Right cardiac atrium (tissue), 5 donors: ENCODE measurements around the gene NOB1. TPM values are rescaled to one million over a fixed set of nuclear protein-coding genes. Genes with fewer than 3 reads are reported as not detected.
"Not testable (repeated sequence)": the region's sequence is repeated elsewhere in the genome, so short reads cannot be mapped to it uniquely, and the experiment has no call there.

Source experiments
- ATAC-seq, 2 donors: fragments of 200-7000 bp; cut with Tn5 transposase; one replicate each; pipeline versions ENCODE4 v1.8.0 to v1.9.1; 2020; ENCODE audit warnings: moderate library complexity in 2 of 2, mild to moderate bottlenecking in 1 of 2
- DNase-seq, 3 donors: peaks; one replicate each; pipeline ENCODE4 v3.0.0-alpha.2; 2020
- H3K27ac ChIP-seq: one replicate; pipeline ENCODE4 v1.5.1; 2013; ENCODE audit warnings: mild to moderate bottlenecking, low read length, control low read depth, moderate library complexity
- H3K27me3 ChIP-seq: one replicate; pipeline ENCODE4 v1.6.1; 2013; ENCODE audit not compliant: control insufficient read depth, insufficient read depth
- H3K4me1 ChIP-seq: one replicate; pipeline ENCODE4 v1.6.1; 2013; ENCODE audit warnings: low read length; ENCODE audit not compliant: control insufficient read depth, insufficient read depth
- H3K4me3 ChIP-seq: one replicate; pipeline ENCODE4 v1.5.1; 2013; ENCODE audit warnings: low read length, control low read depth
- H3K9me3 ChIP-seq: one replicate; pipeline ENCODE4 v1.6.1; 2013; ENCODE audit warnings: low read length; ENCODE audit not compliant: control insufficient read depth
- WGBS: extraction: QIAGEN DNeasy Blood & Tissue Kit; methylation state at CpG from one replicate; pipeline ENCODE4 v1.1.7; 2013; 5-methylcytosine and 5-hydroxymethylcytosine counted together
- intact Hi-C, 4 donors: fragments of 100-400 bp; cut with DNase I; formaldehyde crosslinking; loops; one replicate each; pipeline versions ENCODE4 v1.11.0 to v1.14.0; 2022 to 2023
- polyA plus RNA-seq: library from polyadenylated mRNA; stranded (reverse); fragments of 200-250 nt; gene quantifications from one replicate; pipeline ENCODE4 v1.2.3, GENCODE V29; 2013
- total RNA-seq, 4 donors: library from RNA; stranded (reverse); fragmentation: NEBNext Ultra II Directional; extraction: Animal tissue kit (Norgen Biotek cat#: 25700); gene quantifications; one replicate each; pipeline ENCODE4 v1.2.1, GENCODE V29; 2021
- donor health status: healthy with polysubstance abuse.
- donor health status: DM: no; HTN: yes; CAD: no.
- donor health status: DM: no; HTN: no; CAD: no.
- donor health status: DM: no; HTN: yes; CAD: no; lungs with severe emphysema.
- donor health status: DM: yes; HTN: yes; CAD: no.

NOB1 gene
- total and polyA plus RNA-seq, 5 donors, result 14.9 to 23.7 (median 20.0) TPM

DNA sequence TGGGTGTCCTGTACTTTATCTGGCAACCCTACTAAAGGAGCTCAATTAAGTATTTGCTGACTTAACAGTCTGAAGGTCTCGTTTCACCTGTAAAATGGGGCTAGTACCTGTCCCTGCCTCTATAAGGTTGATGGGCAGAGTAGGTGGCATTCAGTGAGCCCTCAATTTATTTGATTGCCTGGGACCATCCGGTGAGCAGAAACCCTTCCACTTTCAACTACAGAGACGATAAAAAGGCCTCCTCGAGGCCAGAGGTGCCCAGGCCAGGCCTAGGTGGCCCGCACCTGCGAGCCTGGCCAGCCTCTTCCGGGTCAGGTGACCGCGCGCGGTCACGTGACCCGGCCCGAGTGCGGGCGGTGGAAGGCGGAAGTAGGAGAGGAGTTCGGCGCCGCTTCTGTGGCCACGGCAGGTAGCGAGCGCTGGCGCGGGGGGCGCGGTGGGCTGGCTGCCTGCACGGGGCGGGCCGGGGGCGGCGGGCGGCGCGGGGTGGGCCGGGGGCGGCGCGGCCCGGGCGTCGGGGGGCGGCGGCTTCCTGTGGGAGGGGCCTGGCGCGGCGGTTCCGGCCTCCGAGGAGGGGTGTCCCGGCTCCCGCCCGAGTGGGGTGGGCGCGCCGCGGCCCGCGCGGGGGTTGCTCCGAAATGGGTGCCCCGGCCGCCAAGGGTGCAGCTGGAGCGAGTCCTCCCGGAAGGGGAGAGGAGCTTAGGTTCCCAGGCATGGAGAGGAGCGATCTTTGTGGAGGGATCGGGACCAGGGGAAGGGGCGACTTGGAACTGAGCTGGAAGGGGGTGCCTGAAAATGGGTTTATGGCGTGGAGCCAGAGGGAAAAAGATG lies 7.5 kb upstream of the NOB1 start, which contains the start of gene WWP2:
Gene WWP2 (plus strand): TSS at position 350 of the 831 bp plus-strand sequence. CDS start 24,679 bp downstream, outside the sequence.
- Histone ChIP-seq H3K27ac (peak within 1 kb of the TSS; percentile 95), H3K9me3 (no peaks in the 10 kb centered on the region), H3K4me1 (no peaks in the 10 kb centered on the region), H3K4me3 (peak within 1 kb of the TSS; percentile 87), H3K27me3 (no peaks in the 10 kb centered on the region)
- ATAC-seq (peak; percentile 86 to 93), DNase-seq (peak; percentile 74 to 90 (median 90))
- intact Hi-C loops, result no loop called here
- WGBS, result under 1% methylated on average over 58 of the region's 68 CpGs

DNA sequence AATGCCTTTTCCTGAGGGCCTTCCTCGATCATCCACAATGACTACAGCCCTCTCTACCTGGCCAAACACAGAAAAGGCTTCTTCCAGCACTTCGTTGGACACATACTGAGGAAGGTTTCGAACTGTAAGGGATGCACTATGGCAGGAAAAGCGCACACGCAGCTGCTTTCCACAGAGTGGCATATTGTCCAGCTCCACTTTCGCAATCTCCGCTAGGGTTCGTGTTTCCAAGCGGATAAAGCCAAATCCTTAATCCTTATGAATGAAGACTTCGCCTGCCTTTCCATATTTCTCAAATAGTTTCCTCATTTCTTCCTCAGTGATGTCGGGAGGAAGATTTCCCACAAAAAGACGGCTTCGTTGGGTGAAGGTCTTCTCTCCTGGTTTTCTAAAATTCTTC lies 2.6 kb upstream of the NOB1 start:
- intact Hi-C loops, result loop anchor here in 2 of 4 donors (10.0 kb wide), 1 partner anchor 363 kb away; no protein-coding TSS in a partner anchor
- DNase-seq, result not testable (repeated sequence)
- 84% methylated on average over 13 of the region's 13 CpGs for WGBS

DNA sequence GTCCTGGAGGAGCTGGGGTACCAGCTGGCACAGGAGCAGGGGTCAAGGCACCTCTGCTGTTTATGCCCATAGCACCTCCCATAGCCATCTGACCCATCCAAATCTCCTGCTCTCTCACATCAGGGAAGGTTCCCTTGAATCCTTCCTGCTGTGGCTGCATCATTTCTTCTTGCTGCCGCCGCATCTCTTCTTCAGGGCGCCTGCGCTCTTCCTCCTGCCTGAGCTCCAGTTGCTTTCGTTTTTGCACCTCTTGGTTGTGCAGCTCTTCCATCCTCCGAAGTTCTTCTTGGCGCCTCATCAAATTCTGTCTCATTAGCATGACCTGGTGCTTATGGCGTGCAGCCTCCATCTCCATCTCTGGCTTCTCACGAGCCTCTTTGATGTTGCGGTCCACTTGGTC lies 2.0 kb upstream of the NOB1 start:
- H3K27me3 ChIP-seq, result no peaks in the 10 kb centered on the region
- DNase-seq (no peak), ATAC-seq (no peak)
- 90% methylated on average over 10 of the region's 10 CpGs for WGBS
- no peak overlapping the region for H3K4me3 ChIP-seq
- intact Hi-C loops, result loop anchor here in 2 of 4 donors (10.0 kb wide), 1 partner anchor 362 kb away; no protein-coding TSS in a partner anchor
- no peak overlapping the region for H3K27ac ChIP-seq
- H3K4me1 ChIP-seq, result no peaks in the 10 kb centered on the region
- H3K9me3 ChIP-seq, result no peaks in the 10 kb centered on the region

More for the DNA sequence above, 2.6 kb upstream of the NOB1 start:
- not testable (repeated sequence) for ATAC-seq, H3K4me1 ChIP-seq, H3K27me3 ChIP-seq, H3K9me3 ChIP-seq, H3K4me3 ChIP-seq, H3K27ac ChIP-seq

- H3K4me3 ChIP-seq, result peak overlapping the region; percentile 78
- no peak for ATAC-seq
- intact Hi-C loops, result loop anchor here (2.0 to 10.0 kb wide), 4 partner anchors 42 to 359 kb away; no protein-coding TSS in a partner anchor
These were observed 620 bp downstream of the NOB1 start for GRCh38 chr16:69754143-69754468.

DNA sequence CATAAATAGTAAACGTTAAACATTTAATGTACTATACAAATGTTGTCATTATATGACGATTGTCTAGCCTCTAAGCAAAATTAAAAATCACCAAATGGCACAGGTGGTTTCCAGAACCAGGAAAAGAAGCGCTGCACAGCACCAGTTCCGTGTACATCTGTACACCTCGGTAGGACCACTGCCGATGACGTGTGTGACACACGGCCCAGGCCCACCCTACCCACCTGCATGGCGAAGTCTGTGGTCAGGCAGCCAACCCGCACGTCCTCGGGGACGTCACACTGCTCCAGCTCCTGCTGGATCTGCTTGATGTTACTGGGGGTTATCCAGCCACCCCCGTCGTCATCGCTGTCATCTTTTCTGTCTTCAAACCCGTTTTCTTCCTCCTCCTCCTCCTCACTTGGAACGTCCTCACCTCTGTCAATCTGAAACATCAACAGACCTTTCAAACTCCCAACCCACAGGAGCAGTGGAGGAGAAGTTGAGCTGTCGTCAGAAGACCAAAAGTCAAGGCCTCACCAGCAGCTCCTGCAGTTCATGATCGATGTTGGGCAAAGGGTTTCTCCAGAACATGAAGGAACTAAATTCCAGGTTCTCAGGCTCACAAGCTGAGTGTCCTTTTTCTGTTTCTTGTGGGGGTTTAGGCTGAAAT lies 5.9 kb downstream of the NOB1 start:
- intact Hi-C loops, result no loop called here
- no peak for DNase-seq
- no peak overlapping the region for H3K27ac ChIP-seq
- no peaks in the 10 kb centered on the region for H3K4me1 ChIP-seq
- ATAC-seq, result no peak
- H3K27me3 ChIP-seq, result no peaks in the 10 kb centered on the region
- WGBS, result 83% methylated on average over 20 of the region's 20 CpGs
- no peak overlapping the region for H3K4me3 ChIP-seq
- no peaks in the 10 kb centered on the region for H3K9me3 ChIP-seq

More at GRCh38 chr16:69754143-69754468, 620 bp downstream of the NOB1 start:
- DNase-seq, result no peak
- WGBS, result 15% methylated on average over 4 of the region's 4 CpGs
- Histone ChIP-seq H3K9me3 (no peaks in the 10 kb centered on the region), H3K27me3 (no peaks in the 10 kb centered on the region), H3K27ac (no peak overlapping the region), H3K4me1 (no peaks in the 10 kb centered on the region)

- Histone ChIP-seq H3K27ac (no peak overlapping the region), H3K27me3 (no peaks in the 10 kb centered on the region), H3K4me1 (no peaks in the 10 kb centered on the region), H3K4me3 (no peak overlapping the region), H3K9me3 (no peaks in the 10 kb centered on the region)
- ATAC-seq, result no peak
- no peak for DNase-seq
- WGBS, result 86% methylated on average over 8 of the region's 8 CpGs
- intact Hi-C loops, result no loop called here
These were observed 7.6 kb downstream of the NOB1 start for GRCh38 chr16:69747115-69747514.

- H3K4me3 ChIP-seq, result no peak overlapping the region
- no peak for ATAC-seq
- H3K4me1 ChIP-seq, result no peaks in the 10 kb centered on the region
- 86% methylated on average over 10 of the region's 10 CpGs for WGBS
- intact Hi-C loops, result no loop called here
- DNase-seq, result no peak
- no peak overlapping the region for H3K27ac ChIP-seq
- H3K27me3 ChIP-seq, result no peaks in the 10 kb centered on the region
- H3K9me3 ChIP-seq, result no peaks in the 10 kb centered on the region
These were observed 8.8 kb downstream of the NOB1 start for GRCh38 chr16:69745959-69746358.

DNA sequence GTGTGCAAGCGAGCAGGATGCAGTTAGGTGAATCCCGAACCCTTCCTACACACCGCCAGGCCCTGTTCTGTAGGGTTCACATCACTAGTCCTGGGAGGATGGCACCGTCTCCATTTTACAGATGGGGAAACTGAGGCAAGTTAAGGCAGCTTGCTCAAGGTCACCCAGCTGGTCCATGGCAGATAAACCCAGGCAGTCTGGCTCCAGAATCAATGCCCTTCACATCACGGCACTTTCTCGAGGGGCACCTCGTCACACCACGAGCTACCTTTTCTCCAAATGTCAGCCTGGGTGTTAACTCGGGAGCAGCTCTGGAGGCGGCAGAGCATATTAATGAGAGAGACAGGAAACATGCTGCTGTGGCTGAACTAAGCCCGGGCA lies 9.5 kb downstream of the NOB1 start:
- 96% methylated on average over 11 of the region's 11 CpGs for WGBS
- no peaks in the 10 kb centered on the region for H3K4me1 ChIP-seq
- H3K27ac ChIP-seq, result no peak overlapping the region
- DNase-seq (no peak), ATAC-seq (no peak)
- intact Hi-C loops, result no loop called here
- H3K4me3 ChIP-seq, result no peak overlapping the region
- H3K9me3 ChIP-seq, result no peaks in the 10 kb centered on the region
- no peaks in the 10 kb centered on the region for H3K27me3 ChIP-seq

DNA sequence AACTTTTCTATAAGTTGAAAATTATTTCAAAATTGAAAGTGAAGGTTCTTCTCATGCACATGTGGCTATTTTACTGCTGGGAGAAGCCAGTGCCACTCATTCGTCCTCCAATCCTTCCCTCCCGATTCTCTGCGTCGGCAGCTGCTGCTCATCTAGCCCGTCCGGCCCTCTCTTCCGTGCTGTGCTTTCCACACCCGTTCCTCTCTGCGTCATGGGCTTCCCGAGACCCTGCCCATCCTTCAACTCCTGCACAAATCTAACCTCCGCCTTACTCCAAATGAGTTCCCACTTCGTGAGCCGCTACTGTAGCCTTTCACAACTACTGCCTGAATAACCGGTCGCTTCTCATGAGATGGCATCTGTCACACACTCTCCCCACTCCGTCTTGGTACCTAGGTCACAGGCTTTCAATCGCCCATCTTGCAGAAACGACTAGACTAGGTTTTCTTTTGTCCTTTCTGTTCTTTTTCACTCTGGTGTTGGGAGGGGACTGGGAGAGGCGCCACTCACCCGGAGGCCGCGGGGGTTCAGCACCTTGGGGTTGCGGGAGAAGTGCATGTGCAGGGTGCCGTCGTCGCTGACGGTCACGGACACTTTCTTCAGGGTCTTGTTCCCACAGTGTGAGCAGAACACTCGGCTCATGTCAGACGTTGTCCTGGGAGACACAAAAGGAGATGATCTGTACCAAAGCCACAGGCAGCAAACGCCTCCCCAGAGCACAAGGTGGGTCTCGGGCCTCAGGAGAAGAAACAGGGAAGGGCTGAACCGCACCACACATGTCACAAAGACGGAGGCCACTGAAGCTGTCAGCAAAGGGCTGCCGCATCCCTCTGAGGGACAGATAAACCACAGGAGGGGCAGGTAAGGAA lies 10.1 kb downstream of the NOB1 start:
- 94% methylated on average over 35 of the region's 35 CpGs for WGBS
- Histone ChIP-seq H3K27me3 (no peaks in the 10 kb centered on the region), H3K4me1 (no peaks in the 10 kb centered on the region), H3K4me3 (no peak overlapping the region), H3K9me3 (no peaks in the 10 kb centered on the region), H3K27ac (no peak overlapping the region)
- intact Hi-C loops, result no loop called here
- DNase-seq (no peak), ATAC-seq (no peak)

GRCh38 chr16:69741951-69742904 lies 12.5 kb downstream of the NOB1 start:
- intact Hi-C loops, result no loop called here
- DNase-seq (peak; percentile 87 to 95 (median 90)), ATAC-seq (peak; percentile 69 to 80)
- Histone ChIP-seq H3K27ac (no peak overlapping the region), H3K4me1 (no peaks in the 10 kb centered on the region), H3K4me3 (no peak overlapping the region), H3K9me3 (no peaks in the 10 kb centered on the region), H3K27me3 (no peaks in the 10 kb centered on the region)
- 74% methylated on average over 41 of the region's 41 CpGs for WGBS
